HUES48 (cell line): ENCODE data around the gene SMYD3.

Experiments
- H3K27ac ChIP-seq: one replicate; pipeline ENCODE4 v1.7.0; 2013; ENCODE audit warnings: low read depth, low read length, inconsistent platforms
- H3K27me3 ChIP-seq: 2 replicates; pipeline ENCODE4 v1.6.1; 2013; ENCODE audit warnings: mild to moderate bottlenecking, low read length; ENCODE audit not compliant: control insufficient read depth, insufficient read depth
- H3K36me3 ChIP-seq: 2 replicates; pipeline ENCODE4 v1.6.1; 2013; ENCODE audit warnings: low read length; ENCODE audit not compliant: control insufficient read depth, insufficient read depth
- H3K4me1 ChIP-seq: 2 replicates; pipeline ENCODE4 v1.6.1; 2013; ENCODE audit warnings: mild to moderate bottlenecking, low read length; ENCODE audit not compliant: control insufficient read depth, insufficient read depth
- H3K4me3 ChIP-seq: 2 replicates; pipeline ENCODE4 v1.5.1; 2013; ENCODE audit warnings: mild to moderate bottlenecking, low read depth, low read length
- H3K9ac ChIP-seq: 2 replicates; pipeline ENCODE4 v1.6.1; 2013; ENCODE audit warnings: mild to moderate bottlenecking, low read depth, low read length, moderate library complexity
- H3K9me3 ChIP-seq: 2 replicates; pipeline ENCODE4 v1.6.1; 2013; ENCODE audit warnings: low read length; ENCODE audit not compliant: control insufficient read depth, insufficient read depth

SMYD3 gene

DNA sequence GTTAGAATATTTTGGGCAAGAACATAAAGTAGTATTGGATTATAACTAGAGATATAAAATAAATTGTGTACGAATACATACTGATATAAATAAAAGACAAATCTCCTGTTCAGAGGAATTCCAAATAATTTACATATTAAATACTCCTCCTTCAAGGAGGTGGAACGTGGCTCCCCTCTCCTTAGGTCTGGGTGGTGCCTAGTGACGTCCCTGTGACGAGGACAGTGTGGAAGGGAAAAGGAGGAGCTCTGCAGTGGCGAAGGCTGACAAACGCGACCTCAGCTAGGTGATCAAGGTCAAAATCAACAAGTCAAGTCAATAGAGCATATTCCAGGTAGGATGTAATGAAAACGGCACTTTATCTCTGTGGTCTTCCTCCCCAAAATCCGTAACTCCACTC lies 310.0 kb downstream of the SMYD3 start:
- no peaks in the 10 kb centered on the region for H3K27me3 ChIP-seq
- no peak overlapping the region for H3K27ac ChIP-seq
- no peak overlapping the region; the same call in 1 of the 2 replicates for H3K9ac ChIP-seq
- no peak overlapping the region for H3K4me3 ChIP-seq
- no peaks in the 10 kb centered on the region for H3K4me1 ChIP-seq
- no peaks in the 10 kb centered on the region for H3K36me3 ChIP-seq
- no peaks in the 10 kb centered on the region for H3K9me3 ChIP-seq

DNA sequence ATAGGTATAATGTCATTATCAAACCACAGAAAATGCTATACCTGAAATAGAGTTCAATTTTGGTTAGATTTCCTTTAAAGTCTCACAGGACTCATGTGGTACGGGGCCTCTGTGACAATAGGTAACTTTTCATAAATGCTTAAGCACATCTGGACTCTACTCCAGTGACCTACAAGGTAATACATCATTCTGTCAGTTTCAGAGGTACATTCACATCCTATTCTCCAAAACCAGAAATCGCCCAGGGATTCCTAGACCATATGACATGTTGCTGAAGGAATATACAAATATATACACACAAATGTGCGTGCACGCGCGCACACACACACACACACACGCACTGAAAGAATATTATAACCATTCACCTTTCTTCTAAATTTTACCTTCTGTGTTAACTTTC lies 311.8 kb downstream of the SMYD3 start:
- Histone ChIP-seq H3K9ac (no peak overlapping the region), H3K4me1 (no peaks in the 10 kb centered on the region), H3K36me3 (no peaks in the 10 kb centered on the region), H3K27ac (no peak overlapping the region), H3K9me3 (no peaks in the 10 kb centered on the region), H3K4me3 (no peak overlapping the region), H3K27me3 (no peaks in the 10 kb centered on the region)

GRCh38 chr1:246193537-246193936 lies 313.5 kb downstream of the SMYD3 start:
- H3K9me3 ChIP-seq: no peaks in the 10 kb centered on the region
- no peak overlapping the region for H3K27ac ChIP-seq
- H3K9ac ChIP-seq: no peak overlapping the region
- H3K4me3 ChIP-seq: no peak overlapping the region
- H3K36me3 ChIP-seq: no peaks in the 10 kb centered on the region
- no peaks in the 10 kb centered on the region for H3K27me3 ChIP-seq
- H3K4me1 ChIP-seq: no peaks in the 10 kb centered on the region

- Histone ChIP-seq H3K36me3 (no peaks in the 10 kb centered on the region), H3K9ac (no peak overlapping the region), H3K4me3 (no peak overlapping the region), H3K27ac (no peak overlapping the region), H3K4me1 (no peaks in the 10 kb centered on the region), H3K27me3 (no peaks in the 10 kb centered on the region), H3K9me3 (no peaks in the 10 kb centered on the region)
Measured at GRCh38 chr1:246189126-246189525, 318.0 kb downstream of the SMYD3 start.

DNA sequence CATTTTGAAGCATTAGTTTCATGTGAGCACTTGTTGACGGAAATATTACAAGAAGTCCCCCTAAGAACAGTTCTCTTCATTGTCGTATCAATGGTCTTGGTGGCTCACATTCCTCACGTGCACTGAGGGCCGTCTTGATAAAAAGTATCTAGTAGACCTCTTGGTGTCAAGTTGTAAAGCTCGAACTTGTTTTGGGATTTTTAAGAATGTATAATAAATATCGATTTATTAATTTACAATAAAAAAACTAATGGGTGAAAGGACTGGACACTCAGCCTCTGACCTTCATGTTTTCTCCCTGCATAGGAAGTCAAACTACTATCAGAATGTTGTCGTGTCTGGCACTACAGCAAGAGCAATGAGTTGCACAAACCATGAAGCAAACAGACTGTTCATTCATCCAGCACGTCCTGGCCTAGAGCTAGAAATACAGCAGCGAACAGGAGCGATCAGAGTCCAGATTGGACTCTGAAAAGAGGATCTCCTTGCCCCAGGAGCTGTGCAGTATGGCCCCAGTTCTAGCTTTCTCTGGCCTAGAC lies 319.2 kb downstream of the SMYD3 start:
- Histone ChIP-seq H3K9ac (no peak overlapping the region), H3K27ac (no peak overlapping the region), H3K36me3 (no peaks in the 10 kb centered on the region), H3K4me1 (no peaks in the 10 kb centered on the region), H3K9me3 (no peaks in the 10 kb centered on the region), H3K27me3 (no peaks in the 10 kb centered on the region), H3K4me3 (no peak overlapping the region)

DNA sequence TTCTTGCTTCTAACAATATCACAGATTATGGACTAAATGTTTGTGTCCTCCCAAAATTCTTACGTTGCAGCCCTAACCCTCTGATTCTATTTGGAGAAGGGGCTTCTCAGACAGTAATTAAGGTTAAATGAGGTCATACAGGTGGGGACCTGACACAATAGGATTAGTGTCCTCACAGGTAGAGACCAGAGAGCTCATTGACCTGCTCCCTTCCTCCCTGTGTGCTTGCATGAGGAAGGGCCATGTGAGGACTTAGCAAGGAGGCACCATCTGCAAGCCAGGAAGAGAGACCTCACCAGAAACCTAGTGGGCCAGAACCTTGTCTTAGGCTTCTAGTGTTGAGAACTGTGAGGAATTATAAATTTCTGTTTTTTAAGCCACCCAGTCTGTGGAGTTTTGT lies 322.6 kb downstream of the SMYD3 start:
- Histone ChIP-seq H3K4me3 (no peak overlapping the region), H3K27me3 (no peaks in the 10 kb centered on the region), H3K4me1 (no peaks in the 10 kb centered on the region), H3K9me3 (no peaks in the 10 kb centered on the region), H3K9ac (no peak overlapping the region), H3K36me3 (no peaks in the 10 kb centered on the region), H3K27ac (no peak overlapping the region)

DNA sequence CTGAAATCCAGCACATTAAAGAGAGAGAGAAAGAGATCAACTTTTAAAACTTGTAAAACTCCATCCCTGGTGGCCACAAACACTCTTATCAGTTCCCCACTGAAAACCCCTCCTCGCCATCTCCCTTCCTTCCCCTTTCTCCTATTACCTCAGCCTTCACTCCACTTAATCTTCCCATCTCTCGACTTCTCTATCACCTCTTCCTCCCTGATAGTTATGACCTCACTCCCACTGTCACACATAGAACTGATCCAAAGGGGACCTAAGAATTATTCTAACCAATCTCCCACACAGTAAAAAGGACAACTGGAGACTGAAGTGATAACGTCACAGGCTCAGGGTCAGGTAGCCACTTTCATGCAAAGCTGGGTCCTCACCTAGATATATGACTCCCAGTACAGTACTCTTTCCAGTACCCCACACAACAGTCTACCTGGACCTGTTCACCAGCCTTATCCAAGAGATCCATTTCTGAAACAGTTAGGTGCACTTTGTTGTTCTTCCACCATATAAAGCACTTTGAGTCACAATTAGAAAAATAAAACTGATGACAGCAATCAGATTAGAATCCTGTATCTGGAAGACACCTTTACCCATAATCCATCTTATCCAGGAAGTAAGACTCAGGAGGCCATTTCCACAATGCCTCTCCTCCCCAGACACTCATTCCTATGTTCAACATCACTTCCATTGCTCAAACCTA lies 324.8 kb downstream of the SMYD3 start:
- Histone ChIP-seq H3K27ac (no peak overlapping the region), H3K9me3 (no peaks in the 10 kb centered on the region), H3K27me3 (no peaks in the 10 kb centered on the region), H3K4me3 (no peak overlapping the region), H3K9ac (no peak overlapping the region), H3K4me1 (no peaks in the 10 kb centered on the region), H3K36me3 (no peaks in the 10 kb centered on the region)

GRCh38 chr1:246181241-246181640 lies 325.8 kb downstream of the SMYD3 start:
- H3K4me3 ChIP-seq: no peak overlapping the region

GRCh38 chr1:246179401-246179800 lies 327.7 kb downstream of the SMYD3 start:
- Histone ChIP-seq H3K27me3 (no peaks in the 10 kb centered on the region), H3K4me1 (0 out of 2 replicates have a peak, but pooled peaks cover 2% of the 10 kb centered on the region), H3K4me3 (no peak overlapping the region), H3K9ac (no peak overlapping the region), H3K27ac (no peak overlapping the region), H3K9me3 (no peaks in the 10 kb centered on the region), H3K36me3 (no peaks in the 10 kb centered on the region)

More at GRCh38 chr1:246181241-246181640, 325.8 kb downstream of the SMYD3 start:
- Histone ChIP-seq H3K36me3 (no peaks in the 10 kb centered on the region), H3K27me3 (no peaks in the 10 kb centered on the region), H3K27ac (no peak overlapping the region), H3K9me3 (no peaks in the 10 kb centered on the region), H3K9ac (no peak overlapping the region), H3K4me1 (no peaks in the 10 kb centered on the region)

DNA sequence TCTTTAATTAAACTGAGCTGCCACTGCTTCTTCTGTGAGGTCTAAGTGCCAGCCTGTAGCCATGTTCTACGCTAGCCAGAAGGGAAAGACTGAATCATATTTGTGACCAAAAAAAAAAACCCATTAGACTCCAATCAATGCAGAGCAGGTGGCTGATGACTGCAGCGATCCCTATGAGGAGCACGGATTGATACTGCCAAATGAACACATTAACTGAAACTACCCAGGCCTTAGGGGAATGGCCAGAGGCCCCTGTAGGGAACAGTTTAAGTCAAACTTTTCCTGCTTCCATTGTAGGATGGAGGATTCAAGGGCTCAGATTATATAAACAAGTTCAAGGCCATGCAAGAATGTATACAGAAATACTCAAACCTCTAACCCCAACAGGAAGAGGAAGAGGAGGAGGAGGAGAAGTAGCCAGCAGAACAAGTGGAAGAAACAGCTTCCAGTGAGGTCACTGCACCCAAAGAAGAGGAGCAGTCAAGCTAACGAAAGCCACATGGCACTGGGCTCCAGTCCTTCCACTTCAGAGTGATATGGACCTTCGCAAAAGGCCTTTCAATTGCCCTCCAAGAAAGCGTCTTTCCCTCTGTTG lies 328.3 kb downstream of the SMYD3 start:
- Histone ChIP-seq H3K36me3 (no peaks in the 10 kb centered on the region), H3K9ac (no peak overlapping the region), H3K4me3 (no peak overlapping the region), H3K27me3 (no peaks in the 10 kb centered on the region), H3K9me3 (no peaks in the 10 kb centered on the region), H3K27ac (no peak overlapping the region), H3K4me1 (0 out of 2 replicates have a peak, but pooled peaks cover 2% of the 10 kb centered on the region)
